HepG2 (cell line): ENCODE measurements around the gene CEP128. TPM values are rescaled to one million over a fixed set of nuclear protein-coding genes. Genes with fewer than 3 reads are reported as not detected.

Experiments used
- ELF3 ChIP-seq: IDR thresholded peaks from 2 replicates; pipeline ENCODE4 v1.6.1; 2016; ENCODE audit warnings: missing genetic modification reagents, missing compliant biosample characterization
- FOXA3 ChIP-seq: IDR thresholded peaks from 2 replicates; pipeline ENCODE4 v1.6.1; 2016; ENCODE audit warnings: missing genetic modification reagents, missing compliant biosample characterization
- FOXJ3 ChIP-seq: sonication (generic); formaldehyde crosslinking; IDR thresholded peaks from 2 replicates; pipeline ENCODE4 v1.4.0; 2020; ENCODE audit warnings: missing genetic modification reagents, mild to moderate bottlenecking, borderline replicate concordance
- GATAD1 ChIP-seq: IDR thresholded peaks from 2 replicates; pipeline ENCODE4 v1.6.1; 2016; ENCODE audit warnings: missing genetic modification reagents, missing compliant biosample characterization
- NFYB ChIP-seq: sonication (generic); formaldehyde crosslinking; IDR thresholded peaks from 2 replicates; pipeline ENCODE4 v1.4.0; 2020; ENCODE audit warnings: missing genetic modification reagents
- PHF20 ChIP-seq: sonication (generic); formaldehyde crosslinking; IDR thresholded peaks from 2 replicates; pipeline ENCODE4 v1.5.0; 2020; ENCODE audit warnings: mild to moderate bottlenecking, missing genetic modification reagents
- PRMT3 ChIP-seq: sonication (generic); formaldehyde crosslinking; IDR thresholded peaks from 2 replicates; pipeline ENCODE4 v1.8.1; 2022; ENCODE audit warnings: low read depth, mild to moderate bottlenecking, moderate library complexity, missing genetic modification reagents, borderline replicate concordance
- RELA ChIP-seq: sonication (generic); formaldehyde crosslinking; IDR thresholded peaks from 2 replicates; pipeline ENCODE4 v1.4.0; 2020; ENCODE audit warnings: missing genetic modification reagents
- SPEN ChIP-seq: sonication (generic); formaldehyde crosslinking; IDR thresholded peaks from 2 replicates; pipeline ENCODE4 v1.5.1; 2020; ENCODE audit warnings: low read depth, mild to moderate bottlenecking, missing genetic modification reagents
- TBX2 ChIP-seq: sonication (generic); formaldehyde crosslinking; IDR thresholded peaks from 2 replicates; pipeline ENCODE4 v1.5.0; 2020; ENCODE audit warnings: missing genetic modification reagents, mild to moderate bottlenecking, borderline replicate concordance
- TEAD2 ChIP-seq: sonication (generic); formaldehyde crosslinking; IDR thresholded peaks from 2 replicates; pipeline ENCODE4 v1.9.0; 2021; ENCODE audit warnings: missing genetic modification reagents
- ZMYM4 ChIP-seq: sonication (generic); formaldehyde crosslinking; IDR thresholded peaks from 2 replicates; pipeline ENCODE4 v1.8.1; 2023; ENCODE audit warnings: mild to moderate bottlenecking, missing genetic modification reagents
- ZNF431 ChIP-seq: sonication (generic); formaldehyde crosslinking; IDR thresholded peaks from 2 replicates; pipeline ENCODE4 v1.9.0; 2022; ENCODE audit warnings: missing genetic modification reagents, low read depth, mild to moderate bottlenecking, borderline replicate concordance
- ZSCAN9 ChIP-seq: IDR thresholded peaks from 2 replicates; pipeline ENCODE4 v1.6.1; 2016; ENCODE audit warnings: borderline replicate concordance
- polyA plus RNA-seq, 8 experiments: library from polyadenylated mRNA; depleted of rRNA in 3 of 8; stranded (reverse) in 7 of 8; unstranded in 1 of 8; fragments of >200 nt; fragmentation: Illumina TruSeq in 4 of 8; extraction: Trizol in 4 of 8; gene quantifications; 2 replicates each; pipeline versions ENCODE4 v1.2.1 to v1.2.3, GENCODE V29; 2011 to 2016; ENCODE audit warnings: low read depth in 4 of 8, missing spikeins in 1 of 8, mixed read lengths in 1 of 8; ENCODE audit not compliant: insufficient read depth in 1 of 8
- total RNA-seq, 5 experiments: library from RNA; depleted of rRNA; stranded (reverse); fragments of >200 nt; fragmentation: Illumina TruSeq; extraction: Trizol; gene quantifications; 2 replicates each; pipeline ENCODE4 v1.2.3, GENCODE V29; 2016; ENCODE audit warnings: low read depth in 1 of 5
- TF ChIP-seq, protein P1 (sequence below): IDR thresholded peaks from 2 replicates; pipeline ENCODE4 v1.4.0; 2020; ENCODE audit warnings: mild to moderate bottlenecking, missing genetic modification reagents
- TF ChIP-seq, protein P2 (sequence below): sonication (generic); formaldehyde crosslinking; IDR thresholded peaks from 2 replicates; pipeline ENCODE4 v1.4.0; 2020; ENCODE audit warnings: missing genetic modification reagents
- TF ChIP-seq, protein P3 (sequence below): sonication (generic); formaldehyde crosslinking; IDR thresholded peaks from 2 replicates; pipeline ENCODE4 v1.4.0; 2020; ENCODE audit warnings: mild to moderate bottlenecking, missing genetic modification reagents, borderline replicate concordance
- TF ChIP-seq, protein P4 (sequence below), 2 experiments: sonication (generic) in 1 of 2; formaldehyde crosslinking in 1 of 2; IDR thresholded peaks; 2 replicates each; pipeline versions ENCODE4 v1.6.1 to v1.9.0; 2014 to 2022; ENCODE audit warnings: antibody characterized with exemption in 1 of 2, borderline replicate concordance in 1 of 2, inconsistent platforms in 1 of 2, low read depth in 1 of 2, missing genetic modification reagents in 1 of 2

Gene CEP128
- total and polyA plus RNA-seq, 2 of the 13 experiments (the other 11 are each of a cell fraction or from before 2014, with no cell fraction given), result 1.3 to 7.5 TPM

DNA sequence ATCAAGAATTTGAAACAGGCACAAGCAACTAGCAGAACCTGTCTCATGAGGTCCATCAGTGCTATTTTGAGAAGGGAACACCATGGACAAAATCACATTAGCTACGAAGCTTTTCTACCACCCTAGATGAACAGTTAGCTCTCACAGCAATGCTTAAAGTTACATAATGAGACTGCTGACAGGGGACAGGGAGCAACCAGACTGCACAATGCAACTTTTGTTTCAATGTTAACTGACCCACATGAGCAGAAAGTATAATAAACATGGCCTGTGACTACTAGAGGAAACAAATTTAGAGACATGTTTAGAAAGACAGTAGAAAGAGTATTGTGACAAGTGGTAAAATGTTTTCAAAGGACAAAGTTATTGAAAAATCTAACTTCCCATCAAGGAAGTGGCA, 282.8 kb downstream of the CEP128 start (continued):
- TF ChIP-seq, protein P1, sequence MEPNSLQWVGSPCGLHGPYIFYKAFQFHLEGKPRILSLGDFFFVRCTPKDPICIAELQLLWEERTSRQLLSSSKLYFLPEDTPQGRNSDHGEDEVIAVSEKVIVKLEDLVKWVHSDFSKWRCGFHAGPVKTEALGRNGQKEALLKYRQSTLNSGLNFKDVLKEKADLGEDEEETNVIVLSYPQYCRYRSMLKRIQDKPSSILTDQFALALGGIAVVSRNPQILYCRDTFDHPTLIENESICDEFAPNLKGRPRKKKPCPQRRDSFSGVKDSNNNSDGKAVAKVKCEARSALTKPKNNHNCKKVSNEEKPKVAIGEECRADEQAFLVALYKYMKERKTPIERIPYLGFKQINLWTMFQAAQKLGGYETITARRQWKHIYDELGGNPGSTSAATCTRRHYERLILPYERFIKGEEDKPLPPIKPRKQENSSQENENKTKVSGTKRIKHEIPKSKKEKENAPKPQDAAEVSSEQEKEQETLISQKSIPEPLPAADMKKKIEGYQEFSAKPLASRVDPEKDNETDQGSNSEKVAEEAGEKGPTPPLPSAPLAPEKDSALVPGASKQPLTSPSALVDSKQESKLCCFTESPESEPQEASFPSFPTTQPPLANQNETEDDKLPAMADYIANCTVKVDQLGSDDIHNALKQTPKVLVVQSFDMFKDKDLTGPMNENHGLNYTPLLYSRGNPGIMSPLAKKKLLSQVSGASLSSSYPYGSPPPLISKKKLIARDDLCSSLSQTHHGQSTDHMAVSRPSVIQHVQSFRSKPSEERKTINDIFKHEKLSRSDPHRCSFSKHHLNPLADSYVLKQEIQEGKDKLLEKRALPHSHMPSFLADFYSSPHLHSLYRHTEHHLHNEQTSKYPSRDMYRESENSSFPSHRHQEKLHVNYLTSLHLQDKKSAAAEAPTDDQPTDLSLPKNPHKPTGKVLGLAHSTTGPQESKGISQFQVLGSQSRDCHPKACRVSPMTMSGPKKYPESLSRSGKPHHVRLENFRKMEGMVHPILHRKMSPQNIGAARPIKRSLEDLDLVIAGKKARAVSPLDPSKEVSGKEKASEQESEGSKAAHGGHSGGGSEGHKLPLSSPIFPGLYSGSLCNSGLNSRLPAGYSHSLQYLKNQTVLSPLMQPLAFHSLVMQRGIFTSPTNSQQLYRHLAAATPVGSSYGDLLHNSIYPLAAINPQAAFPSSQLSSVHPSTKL (CRISPR knock-in tag), result peak; percentile 85
- no peak for TF ChIP-seq PHF20 (CRISPR knock-in tag)
- TF ChIP-seq ZNF431 (CRISPR knock-in tag), result no peak
- TF ChIP-seq NFYB (CRISPR knock-in tag), result no peak
- TF ChIP-seq, protein P2, sequence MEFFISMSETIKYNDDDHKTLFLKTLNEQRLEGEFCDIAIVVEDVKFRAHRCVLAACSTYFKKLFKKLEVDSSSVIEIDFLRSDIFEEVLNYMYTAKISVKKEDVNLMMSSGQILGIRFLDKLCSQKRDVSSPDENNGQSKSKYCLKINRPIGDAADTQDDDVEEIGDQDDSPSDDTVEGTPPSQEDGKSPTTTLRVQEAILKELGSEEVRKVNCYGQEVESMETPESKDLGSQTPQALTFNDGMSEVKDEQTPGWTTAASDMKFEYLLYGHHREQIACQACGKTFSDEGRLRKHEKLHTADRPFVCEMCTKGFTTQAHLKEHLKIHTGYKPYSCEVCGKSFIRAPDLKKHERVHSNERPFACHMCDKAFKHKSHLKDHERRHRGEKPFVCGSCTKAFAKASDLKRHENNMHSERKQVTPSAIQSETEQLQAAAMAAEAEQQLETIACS (CRISPR knock-in tag), result no peak
- TF ChIP-seq RELA (CRISPR knock-in tag), result no peak
- TF ChIP-seq GATAD1 (CRISPR knock-in tag), result no peak
- 0 out of 2 replicates have a peak, but pooled peaks have one; percentile 17 for TF ChIP-seq TBX2 (CRISPR knock-in tag)
- TF ChIP-seq, protein P3, sequence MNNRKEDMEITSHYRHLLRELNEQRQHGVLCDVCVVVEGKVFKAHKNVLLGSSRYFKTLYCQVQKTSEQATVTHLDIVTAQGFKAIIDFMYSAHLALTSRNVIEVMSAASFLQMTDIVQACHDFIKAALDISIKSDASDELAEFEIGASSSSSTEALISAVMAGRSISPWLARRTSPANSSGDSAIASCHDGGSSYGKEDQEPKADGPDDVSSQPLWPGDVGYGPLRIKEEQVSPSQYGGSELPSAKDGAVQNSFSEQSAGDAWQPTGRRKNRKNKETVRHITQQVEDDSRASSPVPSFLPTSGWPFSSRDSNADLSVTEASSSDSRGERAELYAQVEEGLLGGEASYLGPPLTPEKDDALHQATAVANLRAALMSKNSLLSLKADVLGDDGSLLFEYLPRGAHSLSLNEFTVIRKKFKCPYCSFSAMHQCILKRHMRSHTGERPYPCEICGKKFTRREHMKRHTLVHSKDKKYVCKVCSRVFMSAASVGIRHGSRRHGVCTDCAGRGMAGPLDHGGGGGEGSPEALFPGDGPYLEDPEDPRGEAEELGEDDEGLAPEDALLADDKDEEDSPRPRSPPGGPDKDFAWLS (CRISPR knock-in tag), result no peak
- TF ChIP-seq PRMT3, result no peak
- TF ChIP-seq ZMYM4, result peak; percentile 62; the same call in 1 of the 2 replicates
- TF ChIP-seq ELF3 (CRISPR knock-in tag), result peak; percentile 74
- TF ChIP-seq ZSCAN9 (CRISPR knock-in tag), result peak; percentile 65; the same call in 1 of the 2 replicates
- TF ChIP-seq FOXA3, result peak; percentile 66
- TF ChIP-seq, protein P4, sequence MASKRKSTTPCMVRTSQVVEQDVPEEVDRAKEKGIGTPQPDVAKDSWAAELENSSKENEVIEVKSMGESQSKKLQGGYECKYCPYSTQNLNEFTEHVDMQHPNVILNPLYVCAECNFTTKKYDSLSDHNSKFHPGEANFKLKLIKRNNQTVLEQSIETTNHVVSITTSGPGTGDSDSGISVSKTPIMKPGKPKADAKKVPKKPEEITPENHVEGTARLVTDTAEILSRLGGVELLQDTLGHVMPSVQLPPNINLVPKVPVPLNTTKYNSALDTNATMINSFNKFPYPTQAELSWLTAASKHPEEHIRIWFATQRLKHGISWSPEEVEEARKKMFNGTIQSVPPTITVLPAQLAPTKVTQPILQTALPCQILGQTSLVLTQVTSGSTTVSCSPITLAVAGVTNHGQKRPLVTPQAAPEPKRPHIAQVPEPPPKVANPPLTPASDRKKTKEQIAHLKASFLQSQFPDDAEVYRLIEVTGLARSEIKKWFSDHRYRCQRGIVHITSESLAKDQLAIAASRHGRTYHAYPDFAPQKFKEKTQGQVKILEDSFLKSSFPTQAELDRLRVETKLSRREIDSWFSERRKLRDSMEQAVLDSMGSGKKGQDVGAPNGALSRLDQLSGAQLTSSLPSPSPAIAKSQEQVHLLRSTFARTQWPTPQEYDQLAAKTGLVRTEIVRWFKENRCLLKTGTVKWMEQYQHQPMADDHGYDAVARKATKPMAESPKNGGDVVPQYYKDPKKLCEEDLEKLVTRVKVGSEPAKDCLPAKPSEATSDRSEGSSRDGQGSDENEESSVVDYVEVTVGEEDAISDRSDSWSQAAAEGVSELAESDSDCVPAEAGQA (IDR thresholded peaks at IDR 0.05; ENCODE audit: low read depth), result no peak
- TF ChIP-seq, protein P4 (CRISPR knock-in tag; IDR thresholded peaks at IDR 0.05; ENCODE audit: borderline replicate concordance), result no peak
- TF ChIP-seq SPEN (CRISPR knock-in tag), result no peak
- peak; percentile 41; the same call in 1 of the 2 replicates for TF ChIP-seq FOXJ3 (CRISPR knock-in tag)
- TF ChIP-seq TEAD2 (CRISPR knock-in tag), result no peak
